ENCODE results near the gene MAP1B.

GRCh38 chr5:72138943-72139521, 31.8 kb downstream of the MAP1B start:
- no peak for TF ChIP-seq CTBP1 (IDR thresholded peaks at IDR 0.05; ENCODE audit: borderline replicate concordance)
- no peak for TF ChIP-seq FOXK2 (IDR thresholded peaks at IDR 0.05)
